ENCODE results near the gene MCRS1. TPM values are rescaled to one million over a fixed set of nuclear protein-coding genes. Genes with fewer than 3 reads are reported as not detected.
"Not testable (repeated sequence)": the region's sequence is repeated elsewhere in the genome, so short reads cannot be mapped to it uniquely, and the experiment has no call there.

Gene MCRS1
- 60.6 and 61.8 TPM in 2 replicates for total RNA-seq (ENCODE audit: low replicate concordance)
- long read RNA-seq, transcript MCRS1-201 (15 exons, 1,928 nt) = major isoform, 167 of 208 reads
- long read RNA-seq, transcript MCRS1-211 (16 exons, 1,936 nt) = minor isoform, 6 of 208 reads
- long read RNA-seq, partial matches to known transcripts = 11 of 208 reads
- long read RNA-seq, other reads (novel, unspliced or antisense) = 23 of 208 reads

- peaks cover 8% of the 10 kb centered on the region for H3K36me3 Mint-ChIP-seq
- peak within 1 kb of the TSS; percentile 99 for H3K4me3 Mint-ChIP-seq
- no peaks in the 10 kb centered on the region for H3K9me3 Mint-ChIP-seq
- peak; percentile 88 for DNase-seq (ENCODE audit: extremely low spot score, unreplicated experiment)
- no peaks in the 10 kb centered on the region for H3K27me3 Mint-ChIP-seq
- peaks cover 15% of the 10 kb centered on the region for H3K4me1 Mint-ChIP-seq (ENCODE audit: unreplicated experiment)
- TF ChIP-seq, protein P1, sequence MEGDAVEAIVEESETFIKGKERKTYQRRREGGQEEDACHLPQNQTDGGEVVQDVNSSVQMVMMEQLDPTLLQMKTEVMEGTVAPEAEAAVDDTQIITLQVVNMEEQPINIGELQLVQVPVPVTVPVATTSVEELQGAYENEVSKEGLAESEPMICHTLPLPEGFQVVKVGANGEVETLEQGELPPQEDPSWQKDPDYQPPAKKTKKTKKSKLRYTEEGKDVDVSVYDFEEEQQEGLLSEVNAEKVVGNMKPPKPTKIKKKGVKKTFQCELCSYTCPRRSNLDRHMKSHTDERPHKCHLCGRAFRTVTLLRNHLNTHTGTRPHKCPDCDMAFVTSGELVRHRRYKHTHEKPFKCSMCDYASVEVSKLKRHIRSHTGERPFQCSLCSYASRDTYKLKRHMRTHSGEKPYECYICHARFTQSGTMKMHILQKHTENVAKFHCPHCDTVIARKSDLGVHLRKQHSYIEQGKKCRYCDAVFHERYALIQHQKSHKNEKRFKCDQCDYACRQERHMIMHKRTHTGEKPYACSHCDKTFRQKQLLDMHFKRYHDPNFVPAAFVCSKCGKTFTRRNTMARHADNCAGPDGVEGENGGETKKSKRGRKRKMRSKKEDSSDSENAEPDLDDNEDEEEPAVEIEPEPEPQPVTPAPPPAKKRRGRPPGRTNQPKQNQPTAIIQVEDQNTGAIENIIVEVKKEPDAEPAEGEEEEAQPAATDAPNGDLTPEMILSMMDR (conservative IDR thresholded peaks at IDR 0.05) = no peak
- peak within 1 kb of the TSS; percentile 97 for H3K27ac Mint-ChIP-seq
Observed at GRCh38 chr12:49567611-49568441, at the start of gene MCRS1. Gene MCRS1 (minus strand): TSS chr12:49568142. CDS start chr12:49566731, 1,411 bp downstream.

GRCh38 chr12:49616533-49617219 lies 48.7 kb upstream of the MCRS1 start:
- no peaks in the 10 kb centered on the region for H3K36me3 Mint-ChIP-seq
- no peak overlapping the region for H3K4me3 Mint-ChIP-seq
- peaks cover 18% of the 10 kb centered on the region for H3K4me1 Mint-ChIP-seq (ENCODE audit: unreplicated experiment)
- TF ChIP-seq, protein P1 (conservative IDR thresholded peaks at IDR 0.05) = no peak
- H3K27ac Mint-ChIP-seq = no peak overlapping the region
- H3K27me3 Mint-ChIP-seq = peaks cover 3% of the 10 kb centered on the region
- H3K9me3 Mint-ChIP-seq = no peaks in the 10 kb centered on the region
- no peak for DNase-seq (ENCODE audit: extremely low spot score, unreplicated experiment)

DNA sequence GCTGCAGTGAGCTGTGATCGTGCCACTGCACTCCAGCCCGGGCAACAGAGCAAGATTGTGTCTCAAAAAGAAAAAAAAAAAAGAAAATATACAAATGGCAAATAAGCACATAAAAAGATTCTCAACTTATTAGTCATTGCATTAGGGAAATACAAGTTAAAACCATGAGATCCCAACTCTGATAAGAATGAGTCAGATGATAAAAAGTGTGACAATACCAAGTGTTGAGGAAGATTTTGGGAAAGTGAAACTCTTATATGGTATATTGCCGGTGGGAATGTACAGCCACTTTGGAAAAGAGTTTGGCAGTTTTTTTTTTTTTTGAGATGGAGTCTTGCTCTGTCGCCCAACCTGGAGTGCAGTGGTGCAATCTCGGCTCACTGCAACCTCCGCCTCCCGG lies 47.8 kb upstream of the MCRS1 start:
- no peaks in the 10 kb centered on the region for H3K36me3 Mint-ChIP-seq
- TF ChIP-seq, protein P1 (conservative IDR thresholded peaks at IDR 0.05) = no peak
- no peak overlapping the region for H3K4me3 Mint-ChIP-seq
- peaks cover 12% of the 10 kb centered on the region for H3K4me1 Mint-ChIP-seq (ENCODE audit: unreplicated experiment)
- H3K27ac Mint-ChIP-seq = no peak overlapping the region
- H3K27me3 Mint-ChIP-seq = peaks cover 3% of the 10 kb centered on the region
- no peaks in the 10 kb centered on the region for H3K9me3 Mint-ChIP-seq
- no peak for DNase-seq (ENCODE audit: extremely low spot score, unreplicated experiment)

GRCh38 chr12:49612210-49612609 lies 44.3 kb upstream of the MCRS1 start:
- TF ChIP-seq, protein P1 (conservative IDR thresholded peaks at IDR 0.05) = no peak
- Mint-ChIP-seq H3K9me3 (peaks cover 7% of the 10 kb centered on the region), H3K4me1 (ENCODE audit: unreplicated experiment) (no peaks in the 10 kb centered on the region)

DNA sequence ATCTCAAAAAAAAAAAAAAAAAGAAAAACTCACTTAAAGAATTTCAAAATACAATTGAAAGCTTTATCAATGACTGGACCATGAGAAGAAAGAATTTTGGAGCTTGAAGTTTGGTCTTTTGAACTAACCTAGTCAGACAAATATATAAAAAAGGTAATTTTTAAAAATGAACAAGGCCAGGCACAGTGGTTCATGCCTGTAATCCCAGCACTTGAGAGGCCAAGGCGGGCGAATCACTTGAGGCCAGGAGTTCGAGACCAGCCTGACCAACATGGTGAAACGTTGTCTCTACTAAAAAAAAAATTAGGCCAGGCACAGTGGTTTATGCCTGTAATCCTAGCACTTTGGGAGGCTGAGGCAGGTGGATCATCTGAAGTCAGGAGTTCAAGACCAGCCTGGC lies 42.8 kb upstream of the MCRS1 start:
- not testable (repeated sequence) for H3K27ac Mint-ChIP-seq; H3K27me3 Mint-ChIP-seq; H3K4me3 Mint-ChIP-seq; H3K36me3 Mint-ChIP-seq; H3K9me3 Mint-ChIP-seq; H3K4me1 Mint-ChIP-seq (ENCODE audit: unreplicated experiment); DNase-seq (ENCODE audit: extremely low spot score, unreplicated experiment)

More at GRCh38 chr12:49612210-49612609, 44.3 kb upstream of the MCRS1 start:
- no peak for DNase-seq (ENCODE audit: extremely low spot score, unreplicated experiment)
- H3K4me3 Mint-ChIP-seq = no peak overlapping the region
- H3K36me3 Mint-ChIP-seq = no peaks in the 10 kb centered on the region
- H3K27ac Mint-ChIP-seq = no peak overlapping the region
- no peaks in the 10 kb centered on the region for H3K27me3 Mint-ChIP-seq

GRCh38 chr12:49609875-49610154 lies 41.9 kb upstream of the MCRS1 start:
- Mint-ChIP-seq H3K36me3 (no peaks in the 10 kb centered on the region), H3K9me3 (peaks cover 7% of the 10 kb centered on the region), H3K4me1 (ENCODE audit: unreplicated experiment) (no peaks in the 10 kb centered on the region), H3K27me3 (no peaks in the 10 kb centered on the region), H3K4me3 (no peak overlapping the region), H3K27ac (no peak overlapping the region)
- TF ChIP-seq, protein P1 (conservative IDR thresholded peaks at IDR 0.05) = no peak
- DNase-seq (ENCODE audit: extremely low spot score, unreplicated experiment) = no peak
